ENCODE data around the gene PFDN5.

Gene PFDN5

DNA sequence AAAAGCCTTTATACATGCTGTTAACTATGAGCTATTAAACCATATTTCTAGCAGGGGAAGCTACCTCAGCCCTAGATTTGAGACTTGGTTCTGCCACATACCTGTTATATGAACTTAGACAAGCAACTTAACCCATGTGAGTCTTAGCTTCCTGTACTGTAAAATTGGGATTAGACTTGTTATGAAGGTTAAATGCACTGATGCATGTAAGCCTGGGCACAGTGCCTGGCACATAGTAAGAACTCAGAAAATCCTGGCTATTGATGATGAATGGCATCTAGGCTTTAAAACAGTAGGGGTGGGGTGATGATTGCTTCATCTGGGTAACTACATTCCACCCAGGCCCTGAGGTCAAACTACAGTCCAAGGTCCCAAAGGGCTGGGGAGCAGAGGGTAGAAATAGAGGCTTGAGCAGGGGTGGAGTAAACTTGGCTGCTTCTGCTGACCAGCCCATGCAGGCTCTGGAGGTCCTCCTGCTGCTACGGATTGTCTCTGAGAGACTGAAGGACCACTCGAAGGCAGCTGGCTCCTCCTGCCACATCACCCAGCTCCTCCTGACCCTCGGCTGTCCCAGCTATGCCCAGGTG lies 16.0 kb upstream of the PFDN5 start:
- TF ChIP-seq EZH2 (IDR thresholded peaks at IDR 0.05; ENCODE audit: borderline replicate concordance, low read length) (no peak), CTCF (IDR thresholded peaks at IDR 0.05; ENCODE audit: low read length) (no peak)
- Histone ChIP-seq H3K27me3 (ENCODE audit: insufficient read depth, low read length) (no peaks in the 10 kb centered on the region), H2AFZ (ENCODE audit: low read length) (no peak overlapping the region), H3K27ac (ENCODE audit: low read depth, low read length, poor library complexity, severe bottlenecking) (no peak overlapping the region), H3K79me2 (ENCODE audit: insufficient read depth, low read length) (no peaks in the 10 kb centered on the region), H3K9me3 (ENCODE audit: low read length) (no peaks in the 10 kb centered on the region), H3K36me3 (ENCODE audit: insufficient read depth, low read length) (peaks cover 97% of the 10 kb centered on the region), H3K4me1 (ENCODE audit: insufficient read depth, low read length, severe bottlenecking) (no peaks in the 10 kb centered on the region), H3F3A (ENCODE audit: insufficient read depth, low read length) (no peaks in the 10 kb centered on the region), H3K4me2 (ENCODE audit: low read length) (no peak overlapping the region), H3K9ac (ENCODE audit: low read length) (no peak overlapping the region), H4K20me1 (ENCODE audit: insufficient read depth, low read length) (no peaks in the 10 kb centered on the region), H3K4me3 (ENCODE audit: low read depth, low read length, poor library complexity, severe bottlenecking) (no peak overlapping the region), H3K9me2 (ENCODE audit: low read depth, low read length) (no peaks in the 10 kb centered on the region)

- Histone ChIP-seq H3K27me3 (ENCODE audit: insufficient read depth, low read length) (no peaks in the 10 kb centered on the region), H4K20me1 (ENCODE audit: insufficient read depth, low read length) (no peaks in the 10 kb centered on the region), H3K4me1 (ENCODE audit: insufficient read depth, low read length, severe bottlenecking) (no peaks in the 10 kb centered on the region), H3K79me2 (ENCODE audit: insufficient read depth, low read length) (no peaks in the 10 kb centered on the region), H3K4me3 (ENCODE audit: low read depth, low read length, poor library complexity, severe bottlenecking) (no peak overlapping the region), H3K9me3 (ENCODE audit: low read length) (no peaks in the 10 kb centered on the region), H3F3A (ENCODE audit: insufficient read depth, low read length) (no peaks in the 10 kb centered on the region), H3K9ac (ENCODE audit: low read length) (no peak overlapping the region), H3K4me2 (ENCODE audit: low read length) (no peak overlapping the region), H3K36me3 (ENCODE audit: insufficient read depth, low read length) (peaks cover 96% of the 10 kb centered on the region), H3K9me2 (ENCODE audit: low read depth, low read length) (no peaks in the 10 kb centered on the region), H2AFZ (ENCODE audit: low read length) (no peak overlapping the region), H3K27ac (ENCODE audit: low read depth, low read length, poor library complexity, severe bottlenecking) (no peak overlapping the region)
- TF ChIP-seq EZH2 (IDR thresholded peaks at IDR 0.05; ENCODE audit: borderline replicate concordance, low read length) (no peak), CTCF (IDR thresholded peaks at IDR 0.05; ENCODE audit: low read length) (no peak)
Measured at GRCh38 chr12:53279888-53280498, 15.3 kb upstream of the PFDN5 start.

DNA sequence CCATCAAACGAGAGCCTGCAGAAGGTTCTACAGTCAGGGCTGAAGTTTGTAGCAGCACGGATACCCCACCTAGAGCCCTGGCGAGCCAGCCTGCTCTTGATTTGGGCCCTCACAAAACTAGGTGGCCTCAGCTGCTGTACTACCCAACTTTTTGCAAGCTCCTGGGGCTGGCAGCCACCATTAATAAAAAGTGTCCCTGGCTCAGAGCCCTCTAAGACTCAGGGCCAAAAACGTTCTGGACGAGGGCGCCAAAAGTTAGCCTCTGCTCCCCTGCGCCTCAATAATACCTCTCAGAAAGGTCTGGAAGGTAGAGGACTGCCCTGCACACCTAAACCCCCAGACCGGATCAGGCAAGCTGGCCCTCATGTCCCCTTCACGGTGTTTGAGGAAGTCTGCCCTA lies 8.9 kb upstream of the PFDN5 start:
- Histone ChIP-seq H3K4me1 (ENCODE audit: insufficient read depth, low read length, severe bottlenecking) (no peaks in the 10 kb centered on the region), H4K20me1 (ENCODE audit: insufficient read depth, low read length) (no peaks in the 10 kb centered on the region), H3F3A (ENCODE audit: insufficient read depth, low read length) (no peaks in the 10 kb centered on the region), H3K36me3 (ENCODE audit: insufficient read depth, low read length) (peaks cover 83% of the 10 kb centered on the region), H3K4me3 (ENCODE audit: low read depth, low read length, poor library complexity, severe bottlenecking) (no peak overlapping the region), H3K27ac (ENCODE audit: low read depth, low read length, poor library complexity, severe bottlenecking) (no peak overlapping the region), H3K9me3 (ENCODE audit: low read length) (no peaks in the 10 kb centered on the region), H3K9me2 (ENCODE audit: low read depth, low read length) (no peaks in the 10 kb centered on the region), H3K79me2 (ENCODE audit: insufficient read depth, low read length) (no peaks in the 10 kb centered on the region), H2AFZ (ENCODE audit: low read length) (no peak overlapping the region), H3K4me2 (ENCODE audit: low read length) (no peak overlapping the region), H3K9ac (ENCODE audit: low read length) (no peak overlapping the region), H3K27me3 (ENCODE audit: insufficient read depth, low read length) (no peaks in the 10 kb centered on the region)
- TF ChIP-seq CTCF (IDR thresholded peaks at IDR 0.05; ENCODE audit: low read length): no peak
- no peak for TF ChIP-seq EZH2 (IDR thresholded peaks at IDR 0.05; ENCODE audit: borderline replicate concordance, low read length)

Data from OCI-LY1 (cell line).